ENCODE measurements around the gene DBNL.

DNA sequence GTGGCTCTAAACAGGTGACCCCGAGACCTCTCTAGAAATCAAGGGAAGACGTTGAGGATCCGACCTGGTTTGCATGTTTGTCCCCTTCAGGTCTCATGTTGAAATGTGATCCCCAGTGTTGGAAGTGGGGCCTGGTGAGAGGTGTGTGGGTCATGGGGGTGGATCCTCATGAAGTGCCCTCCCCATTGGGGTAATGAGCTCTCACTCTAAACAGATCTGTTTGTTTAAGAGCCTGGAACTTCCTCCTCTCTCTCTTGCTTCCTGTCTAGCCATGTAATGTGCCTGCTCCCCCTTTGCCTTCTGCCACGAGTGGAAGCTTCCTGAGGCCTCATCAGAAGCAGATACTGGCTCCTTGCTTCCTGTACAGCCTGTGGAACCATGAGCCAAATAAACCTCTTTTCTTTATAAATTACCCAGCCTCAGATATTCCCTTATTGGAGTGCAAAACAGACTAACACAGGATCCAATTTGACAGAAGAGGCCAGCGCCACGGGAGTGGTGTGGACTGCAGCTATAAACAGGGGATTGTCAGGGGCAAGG lies 48.7 kb downstream of the DBNL start:
- TF ChIP-seq GATA2 (IDR thresholded peaks at IDR 0.05; ENCODE audit: low read depth, low read length) (no peak), GATA3 (IDR thresholded peaks at IDR 0.05; ENCODE audit: low read depth, low read length) (no peak)

Data from SH-SY5Y (cell line).